Gastroesophageal sphincter (tissue), 4 donors: ENCODE results near the gene MEG3. TPM values are rescaled to one million over a fixed set of nuclear protein-coding genes. Genes with fewer than 3 reads are reported as not detected.

Experiments used
- ATAC-seq: fragments of 150-250 bp; one replicate; pipeline ENCODE4 v1.9.1; 2016; ENCODE audit warnings: mild to moderate bottlenecking, moderate library complexity
- H3K27ac ChIP-seq, 4 donors: fragments of 200-600 bp; sonication (generic) in 3 of 4; 1 replicate in 3 of 4; 2 replicates in 1 of 4; pipeline ENCODE4 v1.5.1; 2016 to 2019
- H3K27me3 ChIP-seq: fragments of 200-600 bp; sonication (generic); one replicate; pipeline ENCODE4 v1.5.1; 2019
- H3K36me3 ChIP-seq, 2 donors: fragments of 200-600 bp; sonication (generic); one replicate each; pipeline ENCODE4 v1.5.1; 2019; ENCODE audit warnings: control low read depth in 1 of 2
- H3K4me1 ChIP-seq, 3 donors: fragments of 200-600 bp; sonication (generic); 1 replicate in 2 of 3; 2 replicates in 1 of 3; pipeline ENCODE4 v1.5.1; 2016 to 2019; ENCODE audit warnings: control low read depth in 2 of 3
- H3K4me3 ChIP-seq, 2 donors: fragments of 200-600 bp; sonication (generic); one replicate each; pipeline ENCODE4 v1.5.1; 2019; ENCODE audit warnings: mild to moderate bottlenecking in 1 of 2, moderate library complexity in 1 of 2
- H3K9me3 ChIP-seq, 3 donors: fragments of 200-600 bp; sonication (generic); one replicate each; pipeline ENCODE4 v1.5.1; 2017 to 2019; ENCODE audit warnings: control low read depth in 2 of 3
- CTCF ChIP-seq, 4 experiments: fragments of 200-600 bp in 2 of 4; fragments of 450-650 bp in 2 of 4; sonication (generic) in 1 of 4; IDR thresholded peaks; one replicate each; pipeline ENCODE4 v1.5.1; 2017 to 2019; ENCODE audit warnings: antibody characterized with exemption in 4 of 4, mild to moderate bottlenecking in 2 of 4, moderate library complexity in 2 of 4
- EP300 ChIP-seq: sonication (generic); formaldehyde crosslinking; IDR thresholded peaks from one replicate; pipeline ENCODE4 v1.6.1; 2017; ENCODE audit warnings: antibody characterized with exemption, mild to moderate bottlenecking
- POLR2A ChIP-seq, 2 donors: fragments of 450-650 bp; IDR thresholded peaks; one replicate each; pipeline ENCODE4 v1.6.1; 2017; ENCODE audit warnings: antibody characterized with exemption in 2 of 2, mild to moderate bottlenecking in 2 of 2, moderate library complexity in 1 of 2
- POLR2AphosphoS5 ChIP-seq: sonication (generic); formaldehyde crosslinking; IDR thresholded peaks from one replicate; pipeline ENCODE4 v1.6.1; 2017; ENCODE audit warnings: antibody characterized with exemption
- WGBS, 2 donors: methylation state at CpG; one replicate each; pipeline ENCODE4 v1.1.5; 2018; ENCODE audit warnings: low coverage in 1 of 2; 5-methylcytosine and 5-hydroxymethylcytosine counted together
- total RNA-seq, 4 donors: library from RNA; depleted of rRNA; stranded (reverse); fragments of >200 nt; gene quantifications; one replicate each; pipeline ENCODE4 v1.1.0, GENCODE V29; 2016

Gene MEG3
- total RNA-seq, 4 donors from 2014 or later: 7.5 to 59.0 (median 36.7) TPM

- TF ChIP-seq POLR2A (IDR thresholded peaks at IDR 0.05) (no peak), POLR2AphosphoS5 (no peak)
- no peaks in the 10 kb centered on the region for H3K9me3 ChIP-seq
- no peak overlapping the region for H3K27ac ChIP-seq
- H3K36me3 ChIP-seq: no peaks in the 10 kb centered on the region
- H3K4me3 ChIP-seq: no peak overlapping the region
- ATAC-seq: peak; percentile 10
- H3K27me3 ChIP-seq: peaks cover 31% of the 10 kb centered on the region
- 38 to 78% methylated on average over 4 to 5 of the region's 29 CpGs for WGBS, 2 donors
- H3K4me1 ChIP-seq: peaks cover 0 to 6% (median 0%) of the 10 kb centered on the region in 3 donors
Measured at GRCh38 chr14:100834794-100835547, 9.1 kb downstream of the MEG3 start.

GRCh38 chr14:100835548-100836310 lies 9.8 kb downstream of the MEG3 start:
- Histone ChIP-seq H3K4me3 (no peak overlapping the region), H3K4me1 (peaks cover 0 to 6% (median 0%) of the 10 kb centered on the region in 3 donors), H3K27me3 (peaks cover 31% of the 10 kb centered on the region), H3K36me3 (no peaks in the 10 kb centered on the region), H3K27ac (no peak overlapping the region), H3K9me3 (no peaks in the 10 kb centered on the region)
- WGBS, 2 donors: 83 to 92% methylated on average over 6 to 15 of the region's 24 CpGs
- TF ChIP-seq POLR2A (IDR thresholded peaks at IDR 0.05) (no peak), CTCF (IDR thresholded peaks at IDR 0.05) (no peak), EP300 (no peak)
- ATAC-seq: no peak

- Histone ChIP-seq H3K4me3 (no peak overlapping the region), H3K9me3 (no peaks in the 10 kb centered on the region), H3K36me3 (no peaks in the 10 kb centered on the region), H3K4me1 (peaks cover 0 to 6% (median 0%) of the 10 kb centered on the region in 3 donors), H3K27ac (no peak overlapping the region), H3K27me3 (peaks cover 31% of the 10 kb centered on the region)
- TF ChIP-seq CTCF (IDR thresholded peaks at IDR 0.05) (no peak), POLR2AphosphoS5 (no peak), POLR2A (IDR thresholded peaks at IDR 0.05) (no peak), EP300 (no peak)
- 92% methylated on average over 2 of the region's 12 CpGs; no CpG with 5 or more reads in 1 of the 2 donors for WGBS, 2 donors
- ATAC-seq: no peak
Measured at GRCh38 chr14:100836311-100836805, 10.4 kb downstream of the MEG3 start.

GRCh38 chr14:100836941-100837804 lies 11.3 kb downstream of the MEG3 start:
- H3K9me3 ChIP-seq: no peaks in the 10 kb centered on the region
- peaks cover 0 to 10% (median 0%) of the 10 kb centered on the region in 3 donors for H3K4me1 ChIP-seq
- no peak for ATAC-seq
- H3K4me3 ChIP-seq: no peak overlapping the region
- no peaks in the 10 kb centered on the region for H3K36me3 ChIP-seq
- TF ChIP-seq CTCF (IDR thresholded peaks at IDR 0.05): no peak
- TF ChIP-seq POLR2AphosphoS5: no peak
- TF ChIP-seq EP300: no peak
- TF ChIP-seq POLR2A (IDR thresholded peaks at IDR 0.05): no peak
- H3K27ac ChIP-seq: no peak overlapping the region
- H3K27me3 ChIP-seq: peaks cover 29% of the 10 kb centered on the region
- WGBS, 2 donors: 60 to 77% methylated on average over 2 of the region's 26 CpGs
